HG03575 (cell line): ENCODE data around the gene CARD8.
"Not testable (repeated sequence)": the region's sequence is repeated elsewhere in the genome, so short reads cannot be mapped to it uniquely, and the experiment has no call there.

ENCODE experiments used
- ATAC-seq: cut with Tn5 transposase; IDR thresholded peaks from one replicate; pipeline ENCODE4 v1.9.1; 2021; ENCODE audit not compliant: unreplicated experiment, insufficient number of reproducible peaks, low FRiP score; ENCODE audit errors: extremely low read depth

The CARD8 gene

GRCh38 chr19:48271531-48272151, 15.9 kb upstream of the CARD8 start:
- ATAC-seq = no peak

DNA sequence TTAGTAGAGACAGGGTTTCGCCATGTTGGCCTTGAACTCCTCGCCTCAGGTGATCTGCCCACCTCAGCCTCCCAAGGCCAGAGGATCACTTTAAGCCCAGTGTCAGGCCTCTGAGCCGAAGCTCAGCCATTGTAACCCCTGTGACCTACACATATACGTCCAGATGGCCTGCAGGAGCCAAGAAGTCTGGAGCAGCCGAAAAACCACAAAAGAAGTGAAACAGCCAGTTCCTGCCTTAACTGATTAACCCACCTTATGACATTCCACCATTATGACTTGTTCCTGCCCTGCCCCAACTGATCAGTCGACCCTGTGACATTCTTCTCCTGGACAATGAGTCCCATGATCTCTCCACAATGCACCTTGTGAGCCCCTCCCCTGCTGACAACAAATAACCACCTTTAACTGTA, 13.9 kb upstream of the CARD8 start:
- not testable (repeated sequence) for ATAC-seq

GRCh38 chr19:48265326-48265725, 9.6 kb upstream of the CARD8 start:
- not testable (repeated sequence) for ATAC-seq

- ATAC-seq = not testable (repeated sequence)
Observed at GRCh38 chr19:48260359-48260714, 4.6 kb upstream of the CARD8 start.

- not testable (repeated sequence) for ATAC-seq
Observed at GRCh38 chr19:48258992-48259391, 3.3 kb upstream of the CARD8 start.

DNA sequence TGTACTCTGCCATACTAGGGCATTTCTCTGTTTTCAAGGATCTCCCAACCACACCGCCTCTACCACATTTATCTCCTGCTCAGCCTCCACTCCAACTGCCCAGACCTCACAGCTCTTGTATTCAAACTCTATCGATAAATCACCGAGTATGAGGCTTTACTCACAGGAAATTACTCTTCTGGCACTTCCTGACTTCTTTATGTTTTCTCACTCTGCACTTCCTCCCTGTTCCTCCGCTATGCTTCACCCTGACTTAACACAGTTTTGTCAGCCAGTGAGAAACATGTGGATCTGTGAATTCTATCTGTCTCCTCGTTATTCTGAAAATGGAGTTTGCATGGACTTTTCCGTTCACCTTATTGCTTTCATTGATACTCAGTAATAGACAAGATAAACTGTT, 2.6 kb upstream of the CARD8 start:
- no peak for ATAC-seq

GRCh38 chr19:48254529-48254970, 1.2 kb downstream of the CARD8 start:
- no peak for ATAC-seq

DNA sequence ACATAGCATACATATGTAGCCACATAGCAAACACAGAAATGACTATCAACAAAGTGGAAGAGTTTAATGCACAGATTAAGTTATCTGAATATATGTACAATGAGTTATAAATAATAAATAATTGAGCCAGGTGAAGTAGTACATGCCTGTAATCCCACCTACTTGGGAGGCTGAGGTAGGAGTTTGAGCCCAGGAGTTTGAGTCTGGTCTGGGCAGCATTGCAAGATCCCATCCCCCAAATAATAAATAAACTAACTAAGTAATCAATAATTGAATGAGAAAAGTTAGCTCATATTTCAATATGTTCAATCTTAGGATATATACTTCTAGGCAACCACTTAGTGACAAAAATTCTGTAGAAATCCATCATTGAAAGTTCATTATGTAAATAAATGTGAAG, 1.7 kb downstream of the CARD8 start:
- ATAC-seq = no peak

GRCh38 chr19:48252609-48253008, 3.1 kb downstream of the CARD8 start:
- ATAC-seq = no peak

DNA sequence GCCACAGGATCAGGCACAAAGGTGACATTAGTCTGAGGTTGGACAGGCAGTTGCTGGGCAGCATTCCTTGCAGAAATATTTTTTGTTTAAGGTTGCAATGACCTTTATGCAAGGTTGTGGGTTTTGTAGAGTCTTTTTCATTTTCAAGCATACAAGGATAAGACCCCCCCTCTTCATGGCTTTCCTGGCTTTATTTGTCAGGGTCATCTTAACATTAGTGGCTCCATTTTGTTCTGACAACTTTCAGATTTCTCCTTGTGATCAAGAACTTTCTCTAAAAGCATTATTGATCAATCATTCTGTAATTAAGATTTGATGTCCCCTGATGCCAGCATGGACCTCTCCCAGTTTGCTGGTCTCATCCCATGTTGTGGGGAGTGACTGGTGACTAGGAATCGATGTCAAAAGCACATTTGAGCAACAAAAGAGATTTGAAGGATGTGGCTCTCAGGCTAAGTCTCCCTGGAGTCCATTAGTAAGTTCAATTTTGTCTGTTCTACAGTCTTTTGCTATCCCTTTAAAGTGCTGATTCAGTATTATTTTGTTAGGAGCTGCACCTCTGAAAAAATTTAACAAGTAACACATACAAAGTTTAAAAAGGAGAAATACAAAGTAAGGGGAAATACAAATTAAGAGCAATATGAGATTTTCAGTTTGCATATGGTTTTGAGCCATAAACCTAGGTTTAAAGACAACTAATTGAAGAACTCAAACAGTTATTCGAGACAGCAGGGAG, 5.3 kb downstream of the CARD8 start:
- no peak for ATAC-seq

GRCh38 chr19:48249502-48250014, 6.2 kb downstream of the CARD8 start:
- ATAC-seq = no peak

- no peak for ATAC-seq
Observed at GRCh38 chr19:48248081-48248833, 7.5 kb downstream of the CARD8 start.

- no peak for ATAC-seq
Observed at GRCh38 chr19:48247212-48247611, 8.5 kb downstream of the CARD8 start.

- no peak for ATAC-seq
Observed at GRCh38 chr19:48246101-48246500, 9.6 kb downstream of the CARD8 start.

GRCh38 chr19:48244281-48244680, 11.4 kb downstream of the CARD8 start:
- ATAC-seq = no peak

DNA sequence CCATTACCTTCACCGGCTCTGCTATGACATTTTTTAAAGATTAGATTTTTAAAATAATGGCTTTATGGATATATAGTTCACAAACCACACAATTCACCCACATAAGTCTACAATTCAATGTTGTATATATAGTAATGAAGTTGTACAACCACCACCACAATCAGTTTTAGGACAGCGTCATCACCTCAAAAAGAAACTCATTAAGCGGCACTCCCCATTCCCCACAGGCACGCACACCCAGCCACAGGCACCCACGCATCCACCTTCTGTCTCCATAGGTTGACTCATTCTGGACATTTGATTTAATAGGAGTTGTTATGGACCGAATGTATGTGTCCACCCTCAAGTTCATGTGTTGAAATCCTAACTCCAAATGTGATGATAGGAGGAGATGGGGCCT, 13.9 kb downstream of the CARD8 start:
- ATAC-seq = not testable (repeated sequence)

DNA sequence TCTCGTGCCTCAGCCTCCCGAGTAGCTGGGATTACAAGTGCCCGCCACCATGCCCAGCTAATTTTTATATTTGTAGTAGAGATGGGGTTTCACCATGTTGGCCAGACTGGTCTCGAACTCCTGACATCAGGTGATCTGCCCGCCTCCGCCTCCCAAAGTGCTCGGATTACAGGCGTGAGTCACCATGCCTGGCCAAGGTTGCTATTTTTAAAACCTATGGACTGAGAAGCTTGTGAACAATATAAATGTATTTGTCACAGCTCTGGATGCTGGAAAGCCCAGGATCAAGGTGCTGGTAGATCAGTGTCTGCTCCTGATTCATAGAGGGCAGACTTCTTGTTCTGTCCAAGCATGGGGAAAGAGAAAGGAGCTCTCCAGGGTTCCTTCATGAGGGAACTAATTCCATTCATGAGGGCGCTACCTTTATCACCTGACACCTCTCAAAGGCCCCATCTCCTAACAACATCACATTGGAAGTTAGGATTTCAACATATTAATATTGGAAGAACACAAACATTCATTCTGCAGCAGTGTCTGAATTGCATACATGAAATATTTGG, 16.1 kb downstream of the CARD8 start:
- ATAC-seq = no peak

GRCh38 chr19:48239120-48239519, 16.6 kb downstream of the CARD8 start:
- no peak for ATAC-seq

DNA sequence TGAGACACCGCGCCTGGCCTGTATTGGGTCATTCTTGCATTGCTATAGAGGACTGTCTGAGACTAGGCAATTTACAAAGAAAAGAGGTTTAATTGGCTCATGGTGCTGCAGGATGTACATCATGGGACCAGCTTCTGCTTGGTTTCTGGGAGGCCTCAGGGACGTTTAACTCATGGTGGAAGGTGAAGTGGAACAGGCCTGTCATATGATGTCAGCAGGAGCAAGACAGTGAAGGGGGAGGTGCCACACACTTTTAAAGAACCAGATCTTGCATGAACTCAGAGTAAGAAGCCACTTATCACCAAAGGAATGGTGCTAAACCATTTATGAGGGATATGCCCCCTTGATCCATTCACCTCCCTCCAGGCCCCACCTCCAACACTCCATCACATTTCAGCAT, 18.7 kb downstream of the CARD8 start:
- ATAC-seq = no peak
